Right renal pelvis (tissue), 4 donors: Measurements from ENCODE around the gene HNRNPH3. TPM values are rescaled to one million over a fixed set of nuclear protein-coding genes. Genes with fewer than 3 reads are reported as not detected.

Experiments
- DNase-seq, 4 donors: peaks; one replicate each; pipeline ENCODE4 v3.0.0-alpha.2; 2013; ENCODE audit warnings: low read depth in 4 of 4, low spot score in 3 of 4, missing footprints in 1 of 4
- polyA plus RNA-seq, 4 donors: library from polyadenylated mRNA; unstranded; fragments of 120-200 nt; gene quantifications; one replicate each; pipeline ENCODE4 v1.2.1, GENCODE V29; 2013; ENCODE audit not compliant: insufficient read length in 4 of 4

HNRNPH3 gene
- polyA plus RNA-seq, 4 donors = 316 to 391 (median 367) TPM

GRCh38 chr10:68330852-68331454 lies 911 bp upstream of the HNRNPH3 start:
- no peak for DNase-seq

GRCh38 chr10:68332259-68333057 lies 594 bp downstream of the HNRNPH3 start, which contains the start of gene PBLD:
TSS of gene PBLD (minus strand) at chr10:68332928. CDS start at chr10:68306844, 26,084 bp downstream.
- peak; percentile 72 to 84 (median 78) for DNase-seq

- DNase-seq = no peak
These were observed 1.2 kb downstream of the HNRNPH3 start for GRCh38 chr10:68333058-68333395.

GRCh38 chr10:68333440-68334431 lies 1.9 kb downstream of the HNRNPH3 start:
- DNase-seq = no peak

GRCh38 chr10:68334672-68335467 lies 3.0 kb downstream of the HNRNPH3 start:
- DNase-seq = no peak

- DNase-seq = no peak
These were observed 5.0 kb downstream of the HNRNPH3 start for GRCh38 chr10:68336754-68337351.

GRCh38 chr10:68340358-68341080 lies 8.7 kb downstream of the HNRNPH3 start:
- DNase-seq = no peak

- DNase-seq = no peak
These were observed 11.1 kb downstream of the HNRNPH3 start for GRCh38 chr10:68342909-68343516.

- no peak for DNase-seq
These were observed 13.8 kb downstream of the HNRNPH3 start for GRCh38 chr10:68345621-68346020.

GRCh38 chr10:68346774-68347173 lies 14.9 kb downstream of the HNRNPH3 start:
- DNase-seq = no peak

GRCh38 chr10:68348265-68348741 lies 16.4 kb downstream of the HNRNPH3 start:
- DNase-seq = no peak

GRCh38 chr10:68353537-68353936 lies 21.7 kb downstream of the HNRNPH3 start:
- no peak for DNase-seq

GRCh38 chr10:68359189-68359588 lies 27.3 kb downstream of the HNRNPH3 start:
- no peak for DNase-seq

- DNase-seq = no peak
These were observed 30.7 kb downstream of the HNRNPH3 start for GRCh38 chr10:68362590-68362989.

- no peak for DNase-seq
These were observed 32.4 kb downstream of the HNRNPH3 start for GRCh38 chr10:68364101-68364886.

GRCh38 chr10:68365611-68366010 lies 33.7 kb downstream of the HNRNPH3 start:
- DNase-seq = no peak

- no peak for DNase-seq
These were observed 34.7 kb downstream of the HNRNPH3 start for GRCh38 chr10:68366600-68366999.

- DNase-seq = no peak
These were observed 35.3 kb downstream of the HNRNPH3 start for GRCh38 chr10:68367121-68367520.
